ENCODE measurements around the gene PLXNA4. TPM values are rescaled to one million over a fixed set of nuclear protein-coding genes. Genes with fewer than 3 reads are reported as not detected.

PLXNA4 gene
- total RNA-seq, 1 experiment from 2014 or later, result 0.10 TPM

GRCh38 chr7:132433301-132433700, 143.0 kb downstream of the PLXNA4 start:
- peaks cover 15% of the 10 kb centered on the region for H3K27me3 ChIP-seq (ENCODE audit: control insufficient read depth, insufficient read depth, low read length)
- DNase-seq (ENCODE audit: low read depth, low spot score) (no peak), ATAC-seq (no peak)
- intact Hi-C loops (cut with micrococcal nuclease; ENCODE audit: unreplicated experiment) (no loop called here), in situ Hi-C loops (cut with HindIII; ENCODE audit: low pct_unique_long_range_greater_than_20kb, low sequenced_read_pairs) (no loop called here)
- no peak for TF ChIP-seq SIN3A (IDR thresholded peaks at IDR 0.05; ENCODE audit: borderline replicate concordance, insufficient read depth, low read depth, low read length)
- TF ChIP-seq POLR2AphosphoS5 (IDR thresholded peaks at IDR 0.05; ENCODE audit: low read depth, low read length), result no peak
- BruUV-seq (replicated peaks), result no TSS peak
- no peak overlapping the region for H3K4me3 ChIP-seq (ENCODE audit: low read depth in 2 of 2, low read length in 2 of 2)
- ChIA-PET CTCF (no interaction called here), POLR2A (no interaction called here)
- H3K36me3 ChIP-seq (ENCODE audit: control insufficient read depth, insufficient read depth, low read length), result no peaks in the 10 kb centered on the region
- no peak overlapping the region for H3K27ac ChIP-seq (ENCODE audit: low read length)
- no peaks in the 10 kb centered on the region for H3K9me3 ChIP-seq (ENCODE audit: control insufficient read depth, insufficient read depth, low read depth, low read length)
- no peaks in the 10 kb centered on the region for H3K4me1 ChIP-seq (ENCODE audit: control insufficient read depth, insufficient read depth, low read length)

GRCh38 chr7:132430861-132431822, 145.1 kb downstream of the PLXNA4 start:
- in situ Hi-C loops (cut with HindIII; ENCODE audit: low pct_unique_long_range_greater_than_20kb, low sequenced_read_pairs), result no loop called here
- no peak overlapping the region for H3K27ac ChIP-seq (ENCODE audit: low read length)
- H3K9me3 ChIP-seq (ENCODE audit: control insufficient read depth, insufficient read depth, low read depth, low read length), result no peaks in the 10 kb centered on the region
- peaks cover 17% of the 10 kb centered on the region for H3K27me3 ChIP-seq (ENCODE audit: control insufficient read depth, insufficient read depth, low read length)
- intact Hi-C loops (cut with micrococcal nuclease; ENCODE audit: unreplicated experiment), result no loop called here
- CTCF ChIA-PET, result no interaction called here
- POLR2A ChIA-PET, result no interaction called here
- TF ChIP-seq REST (IDR thresholded peaks at IDR 0.05; ENCODE audit: insufficient read depth in 1 of 2, low read depth in 2 of 2, low read length in 1 of 2) (no peak), TCF7L2 (IDR thresholded peaks at IDR 0.05; ENCODE audit: low read depth, low read length) (no peak), POLR2AphosphoS5 (IDR thresholded peaks at IDR 0.05; ENCODE audit: low read depth, low read length) (no peak), SIN3A (IDR thresholded peaks at IDR 0.05; ENCODE audit: borderline replicate concordance, insufficient read depth, low read depth, low read length) (no peak)
- TF ChIP-seq, protein P1, sequence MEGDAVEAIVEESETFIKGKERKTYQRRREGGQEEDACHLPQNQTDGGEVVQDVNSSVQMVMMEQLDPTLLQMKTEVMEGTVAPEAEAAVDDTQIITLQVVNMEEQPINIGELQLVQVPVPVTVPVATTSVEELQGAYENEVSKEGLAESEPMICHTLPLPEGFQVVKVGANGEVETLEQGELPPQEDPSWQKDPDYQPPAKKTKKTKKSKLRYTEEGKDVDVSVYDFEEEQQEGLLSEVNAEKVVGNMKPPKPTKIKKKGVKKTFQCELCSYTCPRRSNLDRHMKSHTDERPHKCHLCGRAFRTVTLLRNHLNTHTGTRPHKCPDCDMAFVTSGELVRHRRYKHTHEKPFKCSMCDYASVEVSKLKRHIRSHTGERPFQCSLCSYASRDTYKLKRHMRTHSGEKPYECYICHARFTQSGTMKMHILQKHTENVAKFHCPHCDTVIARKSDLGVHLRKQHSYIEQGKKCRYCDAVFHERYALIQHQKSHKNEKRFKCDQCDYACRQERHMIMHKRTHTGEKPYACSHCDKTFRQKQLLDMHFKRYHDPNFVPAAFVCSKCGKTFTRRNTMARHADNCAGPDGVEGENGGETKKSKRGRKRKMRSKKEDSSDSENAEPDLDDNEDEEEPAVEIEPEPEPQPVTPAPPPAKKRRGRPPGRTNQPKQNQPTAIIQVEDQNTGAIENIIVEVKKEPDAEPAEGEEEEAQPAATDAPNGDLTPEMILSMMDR (IDR thresholded peaks at IDR 0.05), result no peak
- H3K4me1 ChIP-seq (ENCODE audit: control insufficient read depth, insufficient read depth, low read length), result no peaks in the 10 kb centered on the region
- DNase-seq (ENCODE audit: low read depth, low spot score) (no peak), ATAC-seq (no peak)
- BruUV-seq (replicated peaks), result no TSS peak
- no peak overlapping the region for H3K4me3 ChIP-seq (ENCODE audit: low read depth in 2 of 2, low read length in 2 of 2)
- H3K36me3 ChIP-seq (ENCODE audit: control insufficient read depth, insufficient read depth, low read length), result no peaks in the 10 kb centered on the region

Data from Panc1 (cell line).